GM21390 (cell line): ENCODE data around the gene CTPS1.

ENCODE experiments used
- ATAC-seq: cut with Tn5 transposase; IDR thresholded peaks from one replicate; pipeline ENCODE4 v1.9.1; 2021; ENCODE audit not compliant: unreplicated experiment

CTPS1 gene

DNA sequence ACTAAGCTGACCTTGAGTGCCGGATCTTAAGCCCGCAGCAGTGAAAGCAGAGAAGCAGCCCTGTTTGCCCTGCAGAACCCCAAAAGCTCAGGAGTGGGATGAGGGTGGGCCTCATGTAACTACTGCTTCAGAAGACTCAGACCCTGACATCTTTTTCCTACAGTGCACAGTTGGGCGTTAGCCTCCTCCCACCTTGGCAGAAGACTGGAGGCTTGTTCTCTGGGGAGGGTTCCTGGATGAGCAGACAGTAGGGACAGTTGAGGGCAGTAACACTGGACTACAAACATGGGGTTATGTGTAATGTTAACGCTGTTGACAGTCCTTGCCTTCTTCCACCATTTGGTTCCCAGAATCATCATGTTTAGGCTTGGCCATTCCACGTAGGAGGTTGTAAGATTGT, 9.6 kb downstream of the CTPS1 start:
- ATAC-seq = no peak

DNA sequence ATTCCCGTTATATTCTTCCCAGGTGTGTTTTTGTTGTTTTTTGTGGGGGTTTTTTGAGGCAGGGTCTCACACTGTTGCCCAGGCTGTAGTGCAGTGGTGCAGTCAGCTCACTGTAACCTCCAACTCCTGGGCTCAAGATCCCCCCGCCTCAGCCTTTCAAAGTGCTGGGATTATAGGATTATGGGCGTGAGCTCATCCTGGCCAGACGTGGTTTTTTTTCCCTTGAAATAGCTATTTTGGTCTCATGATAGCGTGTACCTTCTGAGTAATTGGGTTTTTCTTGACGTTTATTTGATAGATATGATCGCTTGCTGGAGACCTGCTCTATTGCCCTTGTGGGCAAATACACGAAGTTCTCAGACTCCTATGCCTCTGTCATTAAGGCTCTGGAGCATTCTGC, 17.6 kb downstream of the CTPS1 start:
- ATAC-seq = no peak

DNA sequence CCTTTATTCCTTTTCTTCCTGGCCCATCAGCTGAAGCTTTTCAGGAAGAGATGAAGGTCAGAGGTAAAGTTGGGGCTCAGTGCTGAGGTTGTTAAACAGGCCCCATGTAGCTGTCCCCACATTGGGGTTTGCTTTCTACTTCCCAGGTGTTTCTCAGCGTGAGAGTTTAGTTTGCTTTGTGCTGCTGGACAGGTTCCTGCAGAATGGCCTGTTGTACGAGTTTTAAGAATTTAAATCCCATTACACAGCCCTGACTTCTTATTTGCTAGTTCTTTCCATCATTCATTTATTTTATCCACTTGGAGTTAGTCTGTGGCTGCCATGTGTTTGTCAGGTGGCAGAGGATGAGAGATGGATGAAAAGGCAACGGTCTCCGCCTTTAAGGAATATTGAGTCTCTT, 19.2 kb downstream of the CTPS1 start:
- ATAC-seq = no peak

DNA sequence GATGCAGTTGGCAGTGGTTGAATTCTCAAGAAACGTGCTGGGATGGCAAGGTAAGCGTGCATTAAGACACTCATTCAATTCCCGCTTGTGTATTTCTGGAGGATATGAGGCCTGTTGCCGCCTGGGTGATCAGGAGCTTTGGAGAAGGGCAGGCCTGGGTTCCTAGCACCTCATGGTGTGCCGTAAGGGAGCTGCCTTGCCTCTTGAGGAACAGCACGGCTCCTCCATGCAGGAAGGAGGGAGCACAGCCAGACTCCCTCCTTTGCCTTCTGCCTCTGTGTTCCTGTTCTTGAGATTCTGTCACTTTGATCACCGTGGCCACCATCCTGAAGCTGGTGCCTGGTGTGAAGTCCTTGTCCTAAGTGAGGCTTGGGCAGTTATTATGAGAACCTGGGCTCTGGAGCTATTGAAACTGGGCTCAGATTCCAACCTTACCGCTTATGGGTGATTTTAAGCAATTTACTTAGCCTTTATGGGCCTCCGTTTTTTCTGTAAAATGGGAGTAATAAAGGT, 23.7 kb downstream of the CTPS1 start:
- ATAC-seq = peak; percentile 3

DNA sequence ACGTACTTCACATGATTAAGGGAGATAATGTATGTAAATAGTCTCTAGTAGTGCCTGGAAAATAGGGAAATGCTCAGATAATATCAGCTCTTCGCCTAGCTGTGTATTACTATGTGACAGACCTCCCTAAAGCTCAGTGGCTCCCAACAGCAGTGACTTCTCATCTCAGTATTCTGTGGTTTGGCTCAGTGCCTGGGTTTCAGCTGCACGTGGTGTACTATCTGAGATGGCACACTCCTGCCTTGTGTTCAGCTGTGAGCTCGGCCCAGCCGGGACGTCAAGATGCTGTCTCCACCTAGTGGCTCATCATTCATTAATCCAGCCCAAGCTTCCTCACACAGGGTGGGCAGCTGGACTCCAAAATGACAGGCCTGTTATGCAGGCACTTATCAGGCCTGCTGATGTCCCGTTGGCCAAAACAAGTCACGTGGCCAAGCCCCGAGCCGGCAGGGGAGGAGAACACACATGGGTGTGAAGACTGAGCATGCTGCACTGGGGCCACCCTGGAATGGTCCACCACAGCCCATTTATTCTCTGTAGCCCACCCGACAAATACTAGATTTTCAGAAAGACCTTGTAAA, 24.2 kb downstream of the CTPS1 start:
- ATAC-seq = peak; percentile 98

DNA sequence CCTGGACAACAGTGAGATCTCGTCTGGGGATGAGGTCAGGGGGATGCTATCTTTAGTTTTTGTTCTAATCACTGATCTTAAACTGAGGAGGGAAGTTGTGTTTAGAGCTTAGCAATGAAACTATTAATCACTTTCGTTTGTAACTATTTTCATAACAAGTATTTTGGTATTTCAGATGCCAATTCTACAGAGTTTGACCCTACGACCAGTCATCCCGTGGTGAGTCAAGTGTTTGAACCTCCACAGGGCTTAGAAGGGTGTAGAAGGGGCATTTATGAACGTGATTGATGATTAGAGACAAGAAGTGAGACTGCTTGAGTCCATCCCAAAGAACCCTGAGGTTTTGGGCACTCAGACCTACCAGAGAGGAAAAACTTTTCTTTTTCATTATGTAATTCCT, 26.4 kb downstream of the CTPS1 start:
- ATAC-seq = no peak

- no peak for ATAC-seq
Measured at GRCh38 chr1:41006942-41007865, 27.7 kb downstream of the CTPS1 start.

GRCh38 chr1:41009466-41009865, 30.0 kb downstream of the CTPS1 start:
- ATAC-seq = no peak

- ATAC-seq = no peak
Measured at GRCh38 chr1:41010345-41010744, 30.8 kb downstream of the CTPS1 start.

- no peak for ATAC-seq
Measured at GRCh38 chr1:41013024-41013423, 33.5 kb downstream of the CTPS1 start.

GRCh38 chr1:41013796-41014195, 34.3 kb downstream of the CTPS1 start:
- ATAC-seq = no peak

GRCh38 chr1:41014871-41015270, 35.4 kb downstream of the CTPS1 start:
- ATAC-seq = no peak

GRCh38 chr1:41015281-41015896, 35.9 kb downstream of the CTPS1 start:
- no peak for ATAC-seq

GRCh38 chr1:41015897-41016470, 36.5 kb downstream of the CTPS1 start:
- ATAC-seq = no peak

DNA sequence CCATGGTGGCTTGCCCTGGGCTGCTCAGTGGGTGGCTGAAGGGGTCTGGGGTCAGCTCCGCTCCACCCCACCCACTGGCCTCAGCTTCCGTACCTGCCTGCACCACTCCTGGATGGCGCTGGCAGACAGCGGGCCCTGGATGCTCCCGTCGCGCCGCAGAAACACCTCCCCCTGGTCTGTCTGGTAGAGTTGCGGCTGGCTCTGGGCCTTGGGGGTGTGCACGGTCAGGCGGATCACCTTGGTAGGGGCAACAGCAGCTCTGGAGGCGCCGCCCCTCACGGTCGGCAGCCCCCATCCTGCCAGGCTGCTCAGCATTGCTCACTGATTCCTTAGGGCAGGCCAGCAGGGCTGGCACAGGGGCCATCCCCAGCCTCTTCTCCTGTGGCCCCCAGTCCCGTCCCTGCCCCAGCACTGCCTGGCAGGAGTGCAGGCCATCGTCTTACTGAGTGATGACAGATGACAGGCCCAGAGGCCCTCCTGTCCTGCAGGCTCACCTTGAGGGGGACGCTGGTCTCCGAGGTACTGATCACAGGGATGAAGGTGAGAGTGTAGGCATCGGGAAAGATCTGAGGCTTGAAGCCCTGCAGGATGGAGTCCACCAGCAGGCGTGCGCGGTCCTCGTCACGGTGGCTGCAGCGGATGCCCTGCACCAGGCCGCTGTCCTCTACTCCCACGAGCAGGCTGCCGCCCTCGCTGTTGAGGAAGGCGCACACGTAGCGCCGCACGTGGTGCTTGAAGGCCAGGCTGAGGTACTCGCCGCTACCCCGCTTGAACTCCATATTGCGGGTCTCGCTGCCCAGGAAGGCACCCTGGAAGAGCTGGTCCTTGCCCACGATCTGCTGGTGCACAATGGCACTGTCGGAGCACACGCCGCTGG, 37.9 kb downstream of the CTPS1 start:
- no peak for ATAC-seq

- ATAC-seq = no peak
Measured at GRCh38 chr1:41018018-41018410, 38.5 kb downstream of the CTPS1 start.

- no peak for ATAC-seq
Measured at GRCh38 chr1:41019353-41019745, 39.9 kb downstream of the CTPS1 start.

GRCh38 chr1:41020109-41020576, 40.6 kb downstream of the CTPS1 start:
- ATAC-seq = no peak

GRCh38 chr1:41020654-41021053, 41.2 kb downstream of the CTPS1 start:
- ATAC-seq = no peak

GRCh38 chr1:41021526-41022308, 42.2 kb downstream of the CTPS1 start, which contains the start of gene SLFNL1:
SLFNL1 (minus strand) TSS chr1:41021725; CDS start chr1:41020660, 1,065 bp downstream.
- no peak for ATAC-seq
